KOPT-K1 (cell line): ENCODE measurements around the gene DHX57.
A peak's percentile ranks its signal among the peaks of the same experiment; 100 is the strongest.
"Not testable (repeated sequence)": the region's sequence is repeated elsewhere in the genome, so short reads cannot be mapped to it uniquely, and the experiment has no call there.

Experiments
- H3K27ac ChIP-seq: fragments of 200-600 bp; sonication (generic); 2 replicates; pipeline ENCODE4 v1.5.1; 2016; ENCODE audit warnings: antibody characterized with exemption, mild to moderate bottlenecking, low read depth, low read length; ENCODE audit not compliant: poor library complexity, severe bottlenecking
- H3K36me3 ChIP-seq: fragments of 200-600 bp; sonication (generic); 2 replicates; pipeline ENCODE4 v1.5.1; 2017; ENCODE audit warnings: antibody characterized with exemption, mild to moderate bottlenecking, low read length, moderate library complexity; ENCODE audit not compliant: insufficient read depth
- H3K9me3 ChIP-seq: fragments of 200-600 bp; sonication (generic); 2 replicates; pipeline ENCODE4 v1.5.1; 2017; ENCODE audit warnings: antibody characterized with exemption, low read length, mild to moderate bottlenecking; ENCODE audit not compliant: insufficient read depth, poor library complexity, severe bottlenecking

DHX57 gene

DNA sequence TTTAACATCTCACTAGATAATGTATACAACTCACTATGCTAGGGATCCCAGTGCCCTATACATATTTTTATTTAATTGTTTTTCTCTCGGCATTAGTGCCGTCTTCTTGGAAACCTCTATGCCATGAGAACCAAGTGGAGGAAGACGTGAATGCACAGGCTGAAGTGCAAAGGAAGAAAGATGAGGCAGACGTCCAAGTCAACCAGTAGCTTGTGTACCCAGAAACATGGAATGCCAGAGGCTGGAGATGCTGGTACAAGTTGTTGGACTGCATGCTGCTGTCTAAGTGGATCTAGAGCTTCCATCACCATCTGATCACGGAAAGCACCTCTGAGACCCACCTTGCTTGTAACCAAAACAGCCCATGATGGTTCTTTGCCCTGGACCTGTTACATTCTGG is 110.2 kb downstream of the DHX57 start:
- no peak overlapping the region for H3K27ac ChIP-seq
- no peaks in the 10 kb centered on the region for H3K36me3 ChIP-seq
- H3K9me3 ChIP-seq = no peaks in the 10 kb centered on the region

DNA sequence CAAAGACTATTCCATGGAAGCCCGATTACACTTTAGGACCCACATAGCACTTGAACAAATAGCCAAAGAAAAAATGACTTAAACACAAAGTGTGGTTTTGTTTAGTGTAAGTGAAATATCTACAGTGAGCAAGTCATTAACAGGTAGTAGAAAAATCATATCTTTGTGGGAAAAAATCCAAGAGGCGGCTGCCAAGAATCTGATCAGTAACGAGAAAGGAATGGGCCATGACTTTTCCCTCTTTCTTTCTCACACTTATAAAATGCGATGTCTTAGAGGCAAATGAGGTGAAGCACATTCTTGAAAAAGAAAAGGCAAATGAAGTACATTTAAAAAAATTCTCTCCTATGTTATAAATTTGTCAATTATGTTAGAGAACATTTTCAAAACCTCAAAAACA is 110.6 kb downstream of the DHX57 start:
- H3K27ac ChIP-seq = no peak overlapping the region
- no peaks in the 10 kb centered on the region for H3K9me3 ChIP-seq
- no peaks in the 10 kb centered on the region for H3K36me3 ChIP-seq

DNA sequence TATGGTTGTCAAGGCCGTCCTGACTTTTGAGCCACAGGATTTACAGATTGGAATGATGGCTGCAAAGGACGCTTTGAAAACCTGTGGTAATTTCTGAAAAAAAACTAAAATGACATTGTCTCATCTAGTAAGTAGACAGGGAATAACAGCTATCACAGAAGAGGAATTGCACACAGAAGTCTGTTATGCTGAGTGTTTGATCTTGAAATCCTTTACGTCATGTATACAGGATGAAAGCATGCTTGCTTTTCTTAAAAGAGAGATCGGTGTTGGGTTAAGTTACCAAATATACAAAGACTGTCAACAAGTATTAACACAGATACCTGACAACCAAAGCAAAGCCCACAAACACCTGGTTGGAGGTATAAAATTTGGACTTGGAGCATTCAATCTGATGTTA is 112.0 kb downstream of the DHX57 start:
- Histone ChIP-seq H3K36me3 (no peaks in the 10 kb centered on the region), H3K9me3 (no peaks in the 10 kb centered on the region), H3K27ac (no peak overlapping the region)

DNA sequence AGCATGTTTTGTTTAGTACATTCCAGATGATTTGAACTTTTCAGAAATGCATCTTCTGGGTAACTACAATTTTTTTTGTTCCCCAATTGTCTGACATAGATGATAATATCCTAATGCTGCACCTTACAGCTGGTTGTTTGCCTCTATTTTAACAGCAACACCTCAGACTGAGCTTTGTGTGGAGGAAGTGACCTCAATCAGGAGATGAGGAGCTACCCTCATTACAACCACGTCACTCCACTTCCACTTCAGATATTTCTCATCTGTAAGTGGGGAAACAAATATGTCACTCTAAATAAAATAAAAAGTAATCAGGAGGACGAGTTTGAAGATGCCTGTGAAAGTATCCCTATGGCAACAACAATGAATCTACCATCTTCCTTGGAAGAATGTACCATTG is 112.5 kb downstream of the DHX57 start:
- H3K9me3 ChIP-seq = no peaks in the 10 kb centered on the region
- H3K36me3 ChIP-seq = no peaks in the 10 kb centered on the region
- H3K27ac ChIP-seq = no peak overlapping the region

DNA sequence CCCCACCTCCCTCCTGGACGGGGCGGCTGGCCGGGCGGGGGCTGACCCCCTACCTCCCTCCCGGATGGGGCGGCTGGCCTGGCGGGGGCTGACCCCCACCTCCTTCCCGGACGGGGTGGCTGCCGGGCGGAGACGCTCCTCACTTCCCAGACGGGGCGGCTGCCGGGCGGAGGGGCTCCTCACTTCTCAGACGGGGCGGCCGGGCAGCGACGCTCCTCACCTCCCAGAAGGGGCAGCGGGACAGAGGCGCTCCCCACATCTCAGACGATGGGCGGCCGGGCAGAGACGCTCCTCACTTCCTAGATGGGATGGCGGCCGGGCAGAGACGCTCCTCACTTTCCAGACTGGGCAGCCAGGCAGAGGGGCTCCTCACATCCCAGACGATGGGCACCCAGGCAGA is 119.8 kb downstream of the DHX57 start:
- not testable (repeated sequence) for H3K9me3 ChIP-seq, H3K36me3 ChIP-seq

DNA sequence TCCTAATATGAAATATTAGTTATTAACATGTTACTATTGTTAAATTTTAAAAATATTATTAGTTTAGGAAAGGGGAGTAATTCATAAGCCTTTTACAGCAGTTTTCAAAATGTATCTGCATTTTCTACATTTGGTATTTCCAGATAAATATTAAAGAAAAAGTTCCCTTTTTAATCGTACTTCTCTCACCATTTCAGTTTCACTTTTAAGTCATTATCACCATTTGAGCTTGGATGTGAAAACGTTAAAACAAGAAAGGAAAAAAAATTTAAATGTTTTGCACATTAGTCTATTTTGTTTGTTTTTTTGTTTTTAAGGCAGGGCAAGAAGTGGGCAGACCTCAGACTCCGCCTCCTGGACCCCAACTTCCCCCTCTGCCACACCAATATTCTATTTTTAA is 121.2 kb downstream of the DHX57 start:
- Histone ChIP-seq H3K9me3 (no peaks in the 10 kb centered on the region), H3K36me3 (peaks cover 8% of the 10 kb centered on the region), H3K27ac (peak overlapping the region; percentile 59)

More for the DNA sequence above, 119.8 kb downstream of the DHX57 start:
- H3K27ac ChIP-seq = not testable (repeated sequence)

DNA sequence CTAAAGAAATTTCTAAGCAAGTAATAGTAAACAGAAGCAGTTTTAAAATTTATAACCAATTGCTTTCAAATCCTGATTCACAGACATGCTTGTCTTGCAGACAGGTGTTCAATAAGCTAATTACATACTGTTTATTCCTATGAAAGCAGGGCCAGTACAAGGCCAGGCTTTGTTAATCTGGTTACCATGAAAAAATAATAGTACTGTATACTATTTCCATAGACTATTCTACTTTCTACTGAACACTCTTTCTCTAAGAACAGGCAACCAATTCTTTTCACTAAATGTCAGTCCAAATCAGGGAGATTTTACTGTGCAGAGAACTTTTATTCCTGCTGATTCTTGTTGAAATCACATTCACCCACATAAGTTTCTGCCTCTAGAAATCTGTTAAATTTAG is 121.7 kb downstream of the DHX57 start:
- Histone ChIP-seq H3K9me3 (no peaks in the 10 kb centered on the region), H3K36me3 (peaks cover 13% of the 10 kb centered on the region), H3K27ac (peak overlapping the region; percentile 59)

DNA sequence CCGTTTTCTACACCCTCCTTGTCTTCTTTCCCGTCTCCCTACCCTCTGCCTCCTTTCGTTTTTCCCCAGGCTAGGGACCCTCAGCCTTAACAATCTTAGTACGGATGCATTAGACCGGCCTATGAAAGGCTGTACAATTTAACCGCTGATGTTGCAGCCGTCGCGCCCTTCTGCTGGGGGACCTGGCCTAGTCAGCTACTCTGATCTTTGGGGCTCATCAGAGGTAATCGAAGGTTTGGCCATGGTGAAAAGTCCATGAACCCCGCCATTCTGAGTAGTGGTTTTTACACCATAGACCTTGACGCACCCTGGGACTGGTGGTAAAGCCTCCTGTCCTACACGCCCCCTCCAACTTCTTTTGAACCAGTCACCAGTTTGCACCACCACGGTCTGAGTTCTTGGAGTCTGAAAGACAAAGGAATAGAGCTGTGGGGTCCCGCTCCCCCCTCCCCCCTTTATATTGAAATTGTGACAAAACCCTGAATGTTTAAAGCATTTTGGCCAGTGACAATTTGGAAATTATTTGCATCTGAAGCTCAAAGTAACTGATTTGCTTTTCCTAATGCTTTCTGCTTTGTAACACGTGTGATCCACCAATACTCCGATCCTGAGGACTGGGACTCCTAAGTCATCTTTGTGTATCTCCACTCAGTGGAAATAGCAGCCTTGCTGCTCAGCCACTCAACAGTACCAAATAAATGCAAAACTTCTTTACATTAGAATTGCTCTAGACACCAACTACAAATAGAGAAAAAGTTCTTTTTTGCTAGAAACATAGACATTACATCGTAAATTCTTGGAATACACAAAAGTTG is 123.9 kb downstream of the DHX57 start:
- peak overlapping the region; percentile 93 for H3K27ac ChIP-seq
- H3K9me3 ChIP-seq = no peaks in the 10 kb centered on the region
- peaks cover 35% of the 10 kb centered on the region for H3K36me3 ChIP-seq

DNA sequence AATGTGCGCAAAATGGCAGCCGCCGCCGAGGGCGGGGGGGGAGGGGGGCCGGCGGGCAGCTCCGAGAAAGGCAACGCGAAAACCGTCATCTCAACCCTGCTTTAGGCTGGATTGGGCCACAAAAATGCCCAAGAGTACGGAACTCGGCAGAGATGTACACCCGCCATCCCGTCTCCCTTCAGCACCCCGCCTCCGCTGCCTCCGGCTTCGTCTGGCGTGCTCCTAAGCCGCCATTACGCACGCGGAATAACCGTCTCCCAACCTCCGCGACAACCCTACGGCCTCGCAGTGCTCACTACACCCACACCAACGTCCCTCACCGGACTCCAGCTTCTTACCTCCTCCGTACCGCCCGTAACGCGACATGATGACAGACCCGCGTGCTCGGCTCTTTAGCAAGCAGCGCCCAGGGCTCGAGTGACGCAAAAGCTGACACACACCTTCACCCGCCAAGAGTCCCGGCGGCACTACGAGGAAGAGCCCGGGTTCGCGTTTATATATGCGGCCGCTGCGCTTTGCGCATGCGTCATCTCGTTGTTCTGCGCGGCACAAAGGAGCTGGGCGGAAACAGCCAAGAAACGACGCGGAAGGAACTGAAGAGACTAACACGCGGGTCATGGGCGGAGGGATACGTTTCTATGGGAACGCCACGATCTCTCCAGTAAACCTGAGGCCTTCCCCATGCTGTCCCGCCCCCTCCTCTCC is 124.7 kb downstream of the DHX57 start, which contains the start of gene SRSF7:
SRSF7 (minus strand) TSS at position 471 of the 705 bp plus-strand sequence; CDS start at position 366, 105 bp downstream.
- peaks cover 43% of the 10 kb centered on the region for H3K36me3 ChIP-seq
- peak within 1 kb of the TSS; percentile 93 for H3K27ac ChIP-seq
- H3K9me3 ChIP-seq = no peaks in the 10 kb centered on the region

DNA sequence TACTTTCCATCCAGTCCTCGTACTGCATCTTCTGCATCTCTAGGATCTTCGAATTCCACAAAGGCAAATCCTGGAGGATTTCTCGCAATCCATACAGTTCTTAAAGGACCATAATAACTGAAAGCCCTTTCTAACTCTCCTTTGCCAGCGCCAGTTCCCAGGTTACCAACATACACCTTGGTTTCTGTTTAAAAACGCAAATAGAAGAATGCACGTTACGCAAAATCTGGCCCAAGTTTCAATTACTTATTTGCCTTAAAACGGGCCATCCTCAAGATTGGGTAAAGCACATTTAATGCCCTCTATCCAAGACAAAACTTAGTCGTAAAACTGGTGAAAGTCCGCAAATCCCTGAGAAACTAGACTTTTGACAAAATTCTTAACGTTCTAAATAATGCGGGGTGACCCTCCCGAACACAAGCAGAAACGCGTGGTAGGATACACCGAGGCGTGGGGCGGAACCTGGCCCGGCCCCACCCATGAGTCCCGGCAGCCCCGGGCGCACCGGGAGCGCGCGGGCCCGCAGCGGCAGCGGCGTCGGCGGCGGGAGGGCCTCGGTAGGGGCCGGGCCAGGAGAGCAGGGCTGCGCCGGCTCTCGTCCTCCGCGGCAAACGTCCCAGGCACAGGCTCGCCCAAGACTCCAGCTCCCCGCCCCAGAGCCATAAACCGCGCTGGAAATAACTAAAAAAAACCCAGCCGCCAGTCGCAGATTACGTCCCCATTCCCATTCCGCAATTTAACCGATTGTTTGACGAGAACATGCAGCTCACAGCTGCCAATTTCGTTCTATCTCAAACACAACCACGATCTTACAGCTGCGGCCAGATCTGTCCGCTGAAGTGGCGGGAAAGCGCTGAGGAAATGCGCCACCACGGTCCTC is 125.5 kb downstream of the DHX57 start:
- H3K36me3 ChIP-seq = peaks cover 51% of the 10 kb centered on the region
- peak overlapping the region; percentile 93 for H3K27ac ChIP-seq
- no peaks in the 10 kb centered on the region for H3K9me3 ChIP-seq

DNA sequence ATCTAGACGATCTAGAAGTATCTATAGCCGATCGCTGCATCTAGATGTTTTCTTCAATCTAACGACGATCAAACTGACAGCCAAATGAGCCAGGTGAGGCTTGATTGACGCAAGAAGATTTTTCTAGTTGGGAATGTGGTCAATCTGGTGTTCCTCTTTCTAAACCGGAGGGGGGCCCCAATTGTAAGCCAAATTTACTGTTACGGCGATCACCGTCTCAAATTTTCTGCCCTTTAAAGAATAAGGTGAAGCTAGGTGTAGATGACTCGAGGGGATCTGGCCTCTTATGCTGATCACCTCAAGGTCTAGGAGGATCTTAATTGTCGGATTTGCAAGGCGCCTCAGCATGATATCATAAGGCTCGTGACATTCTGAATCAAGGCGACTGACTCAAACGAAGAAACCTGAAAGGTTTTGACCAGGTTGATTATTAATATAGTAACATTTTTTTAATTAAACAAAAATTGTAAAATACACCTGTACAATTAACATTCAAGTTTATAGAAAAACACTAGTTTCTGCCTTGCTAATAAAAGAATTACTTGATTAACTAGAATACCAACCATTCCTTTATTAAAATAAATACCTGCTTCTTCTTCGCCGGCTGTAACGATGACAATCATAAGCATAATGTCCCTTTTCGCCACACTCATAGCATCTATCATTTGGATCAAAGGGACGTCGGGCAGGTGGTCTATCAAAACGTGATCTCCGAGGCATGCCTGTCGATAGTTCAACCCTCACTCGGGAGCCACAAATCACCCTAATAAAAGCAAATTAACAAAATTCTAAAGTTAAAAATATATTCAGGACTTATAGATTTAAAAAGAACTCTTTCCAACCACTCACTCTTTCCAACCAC is 126.6 kb downstream of the DHX57 start:
- Histone ChIP-seq H3K36me3 (peaks cover 62% of the 10 kb centered on the region), H3K27ac (peak overlapping the region; percentile 93), H3K9me3 (no peaks in the 10 kb centered on the region)

DNA sequence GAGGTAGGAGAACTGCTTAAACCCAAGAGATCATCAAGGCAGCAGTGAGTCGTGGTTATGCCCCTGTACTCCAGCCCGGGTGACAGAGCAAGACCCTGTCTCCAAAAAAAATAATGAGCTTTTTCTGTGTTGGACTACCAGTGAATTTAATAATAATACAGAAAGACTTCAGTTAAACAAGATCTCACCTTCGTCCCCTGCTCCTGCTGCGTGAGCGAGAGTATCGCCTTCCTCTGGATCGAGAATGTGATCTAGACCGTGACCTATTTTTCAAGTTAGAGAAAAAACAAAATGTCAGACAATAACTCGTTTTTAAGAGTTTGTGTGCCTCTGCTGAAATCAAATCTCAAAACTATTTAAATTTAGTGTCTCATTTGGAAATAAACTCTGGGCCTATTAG is 127.3 kb downstream of the DHX57 start:
- peaks cover 70% of the 10 kb centered on the region for H3K36me3 ChIP-seq
- no peaks in the 10 kb centered on the region for H3K9me3 ChIP-seq
- H3K27ac ChIP-seq = no peak overlapping the region

DNA sequence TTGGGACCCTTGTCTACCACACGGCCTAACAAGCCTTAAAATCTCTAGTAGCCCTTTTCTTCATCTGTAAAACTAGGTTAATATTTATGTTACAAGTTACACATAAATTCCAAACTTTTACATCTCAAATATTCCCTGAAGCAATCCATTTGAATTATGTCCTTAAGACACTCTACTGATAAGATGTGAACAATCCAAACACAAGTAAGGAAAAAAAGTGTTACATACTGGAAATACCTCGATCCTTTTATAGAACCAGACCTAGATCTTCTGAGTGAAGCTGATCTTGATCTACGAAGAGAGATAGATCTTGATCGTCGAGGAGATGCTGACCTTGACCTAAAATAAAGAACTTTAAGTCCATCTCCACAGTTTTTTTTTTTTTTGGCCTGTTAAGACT is 127.9 kb downstream of the DHX57 start:
- H3K36me3 ChIP-seq = peaks cover 75% of the 10 kb centered on the region
- no peaks in the 10 kb centered on the region for H3K9me3 ChIP-seq
- no peak overlapping the region for H3K27ac ChIP-seq
